ENCODE results near the gene MDM1.

Gene MDM1

DNA sequence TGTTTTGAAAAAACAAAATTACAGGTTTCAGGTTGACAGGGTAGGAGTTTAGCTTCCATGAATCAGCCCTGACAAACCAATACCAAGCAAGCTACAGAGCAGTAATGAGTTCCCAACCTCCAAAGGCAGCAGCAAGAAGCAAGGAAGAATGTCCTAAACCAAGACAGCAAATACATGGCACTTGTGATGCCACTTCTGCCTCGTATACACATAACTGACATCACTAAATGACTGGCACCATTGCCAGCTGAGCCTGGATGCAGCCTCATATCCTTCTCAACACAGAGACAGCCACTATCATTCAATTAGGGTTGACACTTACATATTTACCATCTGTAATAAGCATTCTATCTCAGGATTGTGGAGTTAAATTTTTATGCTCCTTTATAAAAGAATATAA lies 35.0 kb upstream of the MDM1 start:
- Histone ChIP-seq H3K9me2 (replicated peaks; ENCODE audit: low read depth, low read length) (no peaks in the 10 kb centered on the region), H3K9ac (ENCODE audit: low read depth, low read length, poor library complexity, severe bottlenecking) (peak overlapping the region; percentile 89), H3K9me3 (ENCODE audit: insufficient read depth, low read depth, low read length) (no peaks in the 10 kb centered on the region), H2AFZ (ENCODE audit: low read length) (no peak overlapping the region; the same call in 1 of the 2 replicates), H3K4me1 (ENCODE audit: insufficient read depth, low read length, poor library complexity, severe bottlenecking) (peaks cover 80% of the 10 kb centered on the region), H3K4me2 (ENCODE audit: low read depth, low read length, poor library complexity, severe bottlenecking) (peak overlapping the region; percentile 92), H3K27me3 (ENCODE audit: insufficient read depth, low read length, poor library complexity, severe bottlenecking) (no peaks in the 10 kb centered on the region), H3F3A (ENCODE audit: low read depth) (peaks cover 15% of the 10 kb centered on the region), H3K79me2 (ENCODE audit: insufficient read depth, low read length) (no peaks in the 10 kb centered on the region), H3K36me3 (ENCODE audit: insufficient read depth, low read length) (no peaks in the 10 kb centered on the region), H3K4me3 (ENCODE audit: low read length, poor library complexity, severe bottlenecking) (no peak overlapping the region), H4K20me1 (ENCODE audit: insufficient read depth, low read length, poor library complexity, severe bottlenecking) (no peaks in the 10 kb centered on the region)
- no peak for TF ChIP-seq EZH2phosphoT487 (IDR thresholded peaks at IDR 0.05; ENCODE audit: borderline replicate concordance)
- TF ChIP-seq, protein P1, sequence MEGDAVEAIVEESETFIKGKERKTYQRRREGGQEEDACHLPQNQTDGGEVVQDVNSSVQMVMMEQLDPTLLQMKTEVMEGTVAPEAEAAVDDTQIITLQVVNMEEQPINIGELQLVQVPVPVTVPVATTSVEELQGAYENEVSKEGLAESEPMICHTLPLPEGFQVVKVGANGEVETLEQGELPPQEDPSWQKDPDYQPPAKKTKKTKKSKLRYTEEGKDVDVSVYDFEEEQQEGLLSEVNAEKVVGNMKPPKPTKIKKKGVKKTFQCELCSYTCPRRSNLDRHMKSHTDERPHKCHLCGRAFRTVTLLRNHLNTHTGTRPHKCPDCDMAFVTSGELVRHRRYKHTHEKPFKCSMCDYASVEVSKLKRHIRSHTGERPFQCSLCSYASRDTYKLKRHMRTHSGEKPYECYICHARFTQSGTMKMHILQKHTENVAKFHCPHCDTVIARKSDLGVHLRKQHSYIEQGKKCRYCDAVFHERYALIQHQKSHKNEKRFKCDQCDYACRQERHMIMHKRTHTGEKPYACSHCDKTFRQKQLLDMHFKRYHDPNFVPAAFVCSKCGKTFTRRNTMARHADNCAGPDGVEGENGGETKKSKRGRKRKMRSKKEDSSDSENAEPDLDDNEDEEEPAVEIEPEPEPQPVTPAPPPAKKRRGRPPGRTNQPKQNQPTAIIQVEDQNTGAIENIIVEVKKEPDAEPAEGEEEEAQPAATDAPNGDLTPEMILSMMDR (conservative IDR thresholded peaks at IDR 0.05; ENCODE audit: low read length) = no peak

DNA sequence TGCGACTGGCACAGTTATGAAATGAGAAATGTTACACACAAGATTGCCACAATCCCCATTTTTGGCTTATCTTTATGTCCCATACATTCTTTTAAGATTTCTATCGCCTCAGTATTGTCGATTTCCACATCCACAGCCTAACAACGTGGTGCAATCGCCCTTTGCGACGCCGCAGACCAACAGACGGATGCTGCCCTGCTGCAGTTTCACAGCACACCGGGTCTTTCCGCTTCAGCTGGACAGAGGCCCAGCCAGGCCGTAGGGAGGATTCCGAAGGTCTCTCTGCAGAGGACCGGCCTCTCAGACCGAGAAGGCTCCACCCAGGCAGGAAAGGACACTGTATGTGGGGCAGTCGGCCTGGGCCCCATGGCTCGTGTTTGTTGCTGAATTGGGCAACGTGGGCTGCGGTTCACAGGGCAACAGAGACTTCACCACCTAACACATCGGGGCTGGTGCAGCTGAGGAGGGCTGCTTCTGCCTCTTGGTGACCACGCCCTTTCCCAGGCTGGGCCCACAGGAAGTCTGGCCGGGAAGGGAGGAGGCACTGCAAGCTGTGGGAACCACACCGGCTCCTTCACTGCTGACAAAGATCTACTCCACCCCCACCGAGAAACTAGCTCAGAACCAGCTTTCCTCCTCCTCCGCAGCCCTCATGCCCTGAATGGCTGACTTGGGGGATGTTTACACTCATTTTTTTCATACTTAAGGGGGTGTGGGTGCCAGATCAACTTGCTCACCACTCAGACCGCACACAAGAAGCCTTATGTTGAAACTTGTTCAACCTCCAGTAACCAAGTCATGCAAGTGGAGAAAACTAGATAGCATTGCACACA lies 32.9 kb upstream of the MDM1 start:
- Histone ChIP-seq H3K4me1 (ENCODE audit: insufficient read depth, low read length, poor library complexity, severe bottlenecking) (peaks cover 70% of the 10 kb centered on the region), H3K9ac (ENCODE audit: low read depth, low read length, poor library complexity, severe bottlenecking) (peak overlapping the region; percentile 89), H3K4me3 (ENCODE audit: low read length, poor library complexity, severe bottlenecking) (peak overlapping the region; percentile 72), H3K9me3 (ENCODE audit: insufficient read depth, low read depth, low read length) (no peaks in the 10 kb centered on the region), H2AFZ (ENCODE audit: low read length) (peak overlapping the region; percentile 26), H4K20me1 (ENCODE audit: insufficient read depth, low read length, poor library complexity, severe bottlenecking) (no peaks in the 10 kb centered on the region), H3K4me2 (ENCODE audit: low read depth, low read length, poor library complexity, severe bottlenecking) (peak overlapping the region; percentile 92), H3K36me3 (ENCODE audit: insufficient read depth, low read length) (no peaks in the 10 kb centered on the region), H3K79me2 (ENCODE audit: insufficient read depth, low read length) (no peaks in the 10 kb centered on the region), H3F3A (ENCODE audit: low read depth) (peaks cover 15% of the 10 kb centered on the region), H3K27me3 (ENCODE audit: insufficient read depth, low read length, poor library complexity, severe bottlenecking) (no peaks in the 10 kb centered on the region), H3K9me2 (replicated peaks; ENCODE audit: low read depth, low read length) (no peaks in the 10 kb centered on the region)
- TF ChIP-seq EZH2phosphoT487 (IDR thresholded peaks at IDR 0.05; ENCODE audit: borderline replicate concordance) = no peak
- TF ChIP-seq, protein P1 (conservative IDR thresholded peaks at IDR 0.05; ENCODE audit: low read length) = no peak

DNA sequence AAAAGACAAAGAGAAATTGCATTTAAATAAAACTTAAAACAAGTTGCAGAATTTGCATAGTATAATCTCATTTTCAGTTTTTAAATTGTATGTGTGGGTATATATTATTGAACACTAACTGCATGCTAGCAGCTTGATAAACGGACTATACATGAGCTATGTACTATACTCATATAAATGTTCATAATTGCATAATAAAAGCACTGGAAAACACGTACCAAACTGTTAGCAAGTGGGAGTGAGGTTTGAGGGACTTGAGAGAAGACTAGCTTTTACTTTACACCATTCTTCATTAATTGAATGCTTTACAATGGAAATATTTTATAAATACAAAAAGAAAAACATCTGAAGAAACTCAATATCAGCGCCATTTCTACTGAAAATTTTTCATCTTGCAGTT lies 32.2 kb upstream of the MDM1 start:
- no peaks in the 10 kb centered on the region for H4K20me1 ChIP-seq (ENCODE audit: insufficient read depth, low read length, poor library complexity, severe bottlenecking)
- H3K36me3 ChIP-seq (ENCODE audit: insufficient read depth, low read length) = no peaks in the 10 kb centered on the region
- H3K4me2 ChIP-seq (ENCODE audit: low read depth, low read length, poor library complexity, severe bottlenecking) = peak overlapping the region; percentile 92
- H3K9ac ChIP-seq (ENCODE audit: low read depth, low read length, poor library complexity, severe bottlenecking) = peak overlapping the region; percentile 89
- H3K9me2 ChIP-seq (replicated peaks; ENCODE audit: low read depth, low read length) = no peaks in the 10 kb centered on the region
- peak overlapping the region; percentile 72 for H3K4me3 ChIP-seq (ENCODE audit: low read length, poor library complexity, severe bottlenecking)
- peaks cover 70% of the 10 kb centered on the region for H3K4me1 ChIP-seq (ENCODE audit: insufficient read depth, low read length, poor library complexity, severe bottlenecking)
- no peaks in the 10 kb centered on the region for H3K79me2 ChIP-seq (ENCODE audit: insufficient read depth, low read length)
- H2AFZ ChIP-seq (ENCODE audit: low read length) = 0 out of 2 replicates have a peak overlapping the region, but pooled peaks have one; percentile 26
- H3K9me3 ChIP-seq (ENCODE audit: insufficient read depth, low read depth, low read length) = no peaks in the 10 kb centered on the region
- H3F3A ChIP-seq (ENCODE audit: low read depth) = peaks cover 15% of the 10 kb centered on the region
- TF ChIP-seq, protein P1 (conservative IDR thresholded peaks at IDR 0.05; ENCODE audit: low read length) = no peak
- TF ChIP-seq EZH2phosphoT487 (IDR thresholded peaks at IDR 0.05; ENCODE audit: borderline replicate concordance) = no peak
- no peaks in the 10 kb centered on the region for H3K27me3 ChIP-seq (ENCODE audit: insufficient read depth, low read length, poor library complexity, severe bottlenecking)
